ENCODE results near the gene FOXP1.
"Not testable (repeated sequence)": the region's sequence is repeated elsewhere in the genome, so short reads cannot be mapped to it uniquely, and the experiment has no call there.

FOXP1 gene

GRCh38 chr3:71444028-71444860 lies 139.3 kb downstream of the FOXP1 start:
- DNase-seq = peak; percentile 86

DNA sequence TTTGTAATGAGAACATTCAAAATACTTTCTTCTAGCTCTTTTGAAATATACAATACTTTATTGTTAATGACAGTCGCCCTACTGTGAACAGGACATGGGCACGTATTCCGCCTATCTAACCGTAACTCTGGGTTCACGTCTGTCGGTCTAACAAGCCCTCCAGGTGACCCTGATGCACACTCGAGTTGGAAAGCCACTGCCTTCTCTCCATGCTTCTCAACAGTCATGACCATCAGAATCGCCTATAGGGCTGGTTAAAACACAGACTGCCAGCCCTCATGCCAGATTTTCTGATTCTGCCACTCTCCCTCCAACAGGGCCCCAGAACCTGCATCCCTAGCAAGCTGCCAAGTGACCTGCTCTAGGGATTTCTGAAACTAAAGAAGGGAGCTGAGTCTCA lies 140.2 kb downstream of the FOXP1 start:
- no peak for DNase-seq

- DNase-seq = no peak
Measured at GRCh38 chr3:71442652-71443042, 140.9 kb downstream of the FOXP1 start.

DNA sequence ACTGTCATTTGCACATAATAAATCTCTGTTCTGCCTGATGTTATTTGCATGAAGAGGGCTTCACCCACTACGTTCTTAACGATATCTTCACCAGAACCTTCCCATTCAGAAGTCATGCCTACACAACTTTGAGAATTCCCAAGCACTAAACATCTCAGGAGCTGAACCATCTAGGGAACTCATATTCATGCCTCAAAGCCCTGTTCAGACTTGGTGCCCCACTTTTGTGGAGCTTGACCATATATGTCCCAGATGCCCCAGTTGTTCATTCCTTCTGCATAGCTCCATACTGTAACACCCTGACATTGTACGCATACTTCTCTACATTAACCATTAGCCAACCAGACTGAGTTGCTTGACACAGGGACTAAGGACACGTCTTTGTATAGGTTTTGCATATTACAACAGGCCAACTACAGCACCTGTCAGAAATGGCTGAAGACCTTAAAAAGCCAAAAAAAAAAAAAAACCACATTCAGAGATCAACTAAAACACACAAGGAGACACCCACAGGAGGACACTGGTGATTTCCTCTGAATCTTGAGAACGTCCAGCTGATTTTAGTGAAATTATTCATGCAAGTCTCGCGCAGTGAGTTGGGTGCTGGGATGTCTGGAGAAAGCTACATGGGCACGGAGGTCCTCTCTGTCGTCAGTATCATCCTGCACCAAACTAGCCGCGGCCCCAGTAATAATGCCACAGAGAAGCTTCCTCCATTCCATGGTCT lies 141.4 kb downstream of the FOXP1 start:
- no peak for DNase-seq

DNA sequence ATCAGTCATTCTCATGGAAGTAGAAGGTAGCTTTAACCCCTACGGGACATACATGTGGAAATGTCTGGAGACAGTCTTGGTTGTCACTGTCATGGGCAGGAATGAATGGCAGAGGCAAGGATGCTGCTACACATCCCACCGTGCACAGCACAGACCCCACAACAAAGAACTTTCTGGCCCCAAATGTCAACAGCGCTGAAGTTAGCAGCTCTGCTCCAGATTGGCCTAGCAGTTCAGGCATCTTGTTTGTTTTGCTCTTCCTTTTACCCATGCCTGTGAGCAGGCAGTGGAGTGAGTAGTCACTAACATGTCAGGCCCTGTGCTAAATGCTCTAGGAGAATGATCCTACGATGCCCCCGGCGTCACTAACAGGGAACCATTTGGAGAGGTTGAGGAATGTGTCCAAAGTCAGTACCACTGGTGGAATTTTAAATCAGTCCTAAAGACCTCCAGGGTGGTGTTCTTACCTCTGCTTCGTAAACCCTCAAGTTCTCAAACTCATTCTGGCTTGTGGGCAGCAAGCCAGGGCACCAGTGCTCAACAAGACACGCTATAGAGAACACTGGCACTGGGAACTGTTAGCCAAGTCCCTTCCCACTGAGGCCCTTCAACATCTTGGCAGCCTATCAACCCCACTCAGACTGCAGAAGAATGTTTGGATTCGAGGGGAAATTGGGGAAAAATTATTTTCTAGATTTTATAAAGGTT lies 142.2 kb downstream of the FOXP1 start:
- no peak for DNase-seq

- DNase-seq = no peak
Measured at GRCh38 chr3:71438904-71439303, 144.6 kb downstream of the FOXP1 start.

- DNase-seq = no peak
Measured at GRCh38 chr3:71438071-71438685, 145.3 kb downstream of the FOXP1 start.

GRCh38 chr3:71436337-71436736 lies 147.2 kb downstream of the FOXP1 start:
- no peak for DNase-seq

- DNase-seq = not testable (repeated sequence)
Measured at GRCh38 chr3:71435836-71436235, 147.7 kb downstream of the FOXP1 start.

GRCh38 chr3:71433631-71434030 lies 149.9 kb downstream of the FOXP1 start:
- DNase-seq = no peak

DNA sequence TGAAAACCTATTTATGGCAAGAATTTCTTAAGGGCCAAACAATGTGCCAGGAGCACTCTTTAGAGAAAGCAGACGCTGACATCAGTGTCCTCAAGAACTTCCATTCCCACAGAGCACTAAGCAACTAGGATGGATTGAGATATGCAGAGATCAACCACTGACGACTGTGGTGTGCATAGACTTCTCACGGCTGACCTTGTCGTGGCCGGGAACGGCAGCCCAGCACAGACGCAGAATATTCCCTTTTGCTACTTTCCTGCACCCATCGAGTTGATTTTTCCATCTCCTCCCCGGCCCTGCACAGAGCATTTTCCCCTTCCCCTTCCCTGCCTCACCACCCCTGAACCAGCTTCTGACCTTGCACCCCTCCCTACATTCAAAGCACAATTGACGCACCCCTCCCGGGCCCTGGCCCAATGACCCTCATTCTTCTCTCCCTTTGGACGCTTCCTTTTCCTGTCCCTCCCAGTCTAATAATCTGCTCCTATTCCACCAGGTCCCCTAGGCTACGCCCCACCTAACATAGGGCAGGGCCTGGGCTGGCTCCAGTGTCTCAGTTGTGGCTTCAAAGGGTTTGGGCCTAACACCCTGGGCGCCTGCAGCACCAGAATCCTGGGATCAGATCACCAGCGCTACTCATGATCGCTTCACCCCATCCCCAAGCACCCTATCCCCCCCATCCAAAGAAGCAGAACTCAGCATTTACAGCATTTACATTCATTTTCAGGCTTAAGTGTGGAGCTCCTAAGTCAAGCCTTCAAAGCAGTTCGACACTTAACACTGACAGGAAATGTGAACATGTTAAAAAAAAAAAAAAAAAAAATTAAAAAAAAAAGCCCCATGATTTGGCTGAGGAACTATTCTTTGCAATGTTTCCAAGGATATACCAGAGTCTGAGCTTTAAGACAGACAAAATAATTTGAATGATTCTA lies 151.2 kb downstream of the FOXP1 start:
- no peak for DNase-seq

DNA sequence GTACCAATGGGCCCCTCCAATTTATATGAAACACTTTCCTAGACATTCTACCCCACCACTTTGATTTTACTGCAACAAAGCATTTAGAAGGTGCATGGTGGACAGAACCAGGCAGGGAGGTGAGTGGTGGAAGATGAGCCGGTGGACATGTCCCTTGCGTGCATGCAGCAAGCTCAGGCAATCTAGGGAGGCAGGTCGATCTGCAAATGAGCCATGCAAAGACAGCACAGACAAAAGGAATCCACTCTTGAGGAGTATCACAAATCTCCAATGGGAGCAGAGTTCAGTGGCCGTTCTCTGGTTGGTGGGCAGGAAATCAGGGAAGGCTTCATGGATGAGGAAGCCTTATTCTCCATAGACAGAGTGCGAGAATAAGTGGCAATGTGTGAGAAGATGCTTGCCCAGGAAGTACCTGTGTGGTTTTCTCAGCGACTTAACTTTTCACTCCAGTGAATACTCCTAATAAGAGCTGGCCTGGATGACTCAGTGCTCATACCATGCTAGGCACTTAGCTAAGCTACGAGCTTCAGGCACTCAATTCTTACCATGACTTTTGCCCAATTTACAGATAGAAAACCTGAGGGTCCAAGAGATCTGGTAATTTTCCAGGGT lies 152.5 kb downstream of the FOXP1 start:
- no peak for DNase-seq

DNA sequence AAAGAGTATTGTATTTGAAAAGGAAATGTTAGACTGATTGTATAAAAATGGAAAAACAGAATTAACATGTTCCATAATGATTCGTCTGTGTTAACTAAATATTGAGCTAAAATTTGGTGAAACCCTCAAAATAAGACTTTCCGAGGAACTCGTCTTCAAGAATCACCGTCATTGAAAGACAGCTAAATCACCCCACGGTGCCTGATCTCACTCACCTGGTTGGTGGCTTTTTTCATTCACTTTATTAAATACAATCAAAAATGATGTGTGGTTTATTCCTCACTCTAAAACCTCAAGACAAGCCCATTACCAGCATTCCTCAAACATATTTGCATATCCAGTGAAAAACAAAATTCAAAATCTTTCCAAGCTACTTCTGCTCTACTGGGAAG lies 153.9 kb downstream of the FOXP1 start:
- DNase-seq = no peak

- no peak for DNase-seq
Measured at GRCh38 chr3:71428841-71429596, 154.5 kb downstream of the FOXP1 start.

- peak; percentile 25 for DNase-seq
Measured at GRCh38 chr3:71425491-71426071, 157.9 kb downstream of the FOXP1 start.

DNA sequence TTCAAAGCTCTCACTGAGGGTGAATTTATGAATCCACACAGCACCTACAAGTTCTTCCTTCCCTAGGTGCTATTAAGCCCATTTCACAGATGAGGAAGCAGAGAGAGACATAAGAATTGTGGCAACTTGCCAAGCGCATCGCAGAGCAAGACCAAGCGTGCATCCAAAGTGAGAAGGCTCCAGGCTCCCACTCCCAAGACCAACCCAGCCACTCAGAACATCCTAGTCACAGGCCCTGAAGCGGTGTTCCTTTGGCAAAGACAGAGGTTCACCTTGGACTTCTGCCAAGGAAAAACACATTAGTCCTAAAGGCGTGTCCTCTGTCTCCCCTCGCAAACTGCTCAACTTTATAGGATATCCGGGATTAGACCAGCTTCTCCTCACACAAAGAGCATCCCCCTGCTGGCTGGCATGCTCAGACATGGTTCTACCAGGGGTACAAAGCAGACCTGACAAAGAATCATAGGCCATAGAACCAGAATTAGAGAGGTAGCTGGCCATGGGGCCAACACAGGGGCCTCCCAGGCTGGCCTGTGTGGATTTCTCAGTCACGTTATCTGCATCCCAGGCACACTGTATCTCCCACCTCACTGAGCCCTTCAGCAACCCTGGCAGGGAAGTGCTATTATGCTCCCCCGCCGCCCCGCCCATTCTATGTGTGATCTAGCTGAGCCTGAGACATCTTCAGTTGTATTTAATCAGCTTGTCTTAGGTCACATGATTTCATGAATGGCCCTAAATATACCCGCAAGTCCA lies 160.2 kb downstream of the FOXP1 start:
- DNase-seq = no peak

GRCh38 chr3:71421820-71422566 lies 161.5 kb downstream of the FOXP1 start:
- DNase-seq = peak; percentile 92

DNA sequence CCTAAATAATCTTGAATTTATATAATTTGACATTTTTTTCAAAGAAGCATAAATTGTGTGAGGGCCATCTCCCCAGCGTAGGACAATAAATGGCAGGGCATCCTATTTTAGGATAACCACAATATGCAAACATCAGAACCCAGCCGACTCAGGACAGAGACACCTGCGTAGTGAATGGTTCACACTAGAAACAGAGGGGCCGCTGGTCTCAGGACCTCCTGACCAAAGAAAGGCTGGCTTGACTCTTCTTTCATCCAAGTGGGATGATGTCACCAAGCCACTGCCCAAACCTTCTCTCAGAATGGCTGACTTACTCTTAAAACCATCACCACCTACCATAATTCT lies 162.1 kb downstream of the FOXP1 start:
- no peak for DNase-seq

GRCh38 chr3:71419369-71419768 lies 164.2 kb downstream of the FOXP1 start:
- peak; percentile 46 for DNase-seq

All from activated CD4-positive, alpha-beta T cell treated with anti-CD3 and anti-CD28 coated beads, Interleukin-10, Interleukin-2, amounts not matched to agents 100 ng/mL and 50 ng/mL, durations not matched to agents 16 hours and 8 hours (primary cell).